ENCODE results near the gene ELFN2. TPM values are rescaled to one million over a fixed set of nuclear protein-coding genes. Genes with fewer than 3 reads are reported as not detected.

The ELFN2 gene
- polyA plus RNA-seq, 3 donors = 0.01 TPM; not detected in 2

DNA sequence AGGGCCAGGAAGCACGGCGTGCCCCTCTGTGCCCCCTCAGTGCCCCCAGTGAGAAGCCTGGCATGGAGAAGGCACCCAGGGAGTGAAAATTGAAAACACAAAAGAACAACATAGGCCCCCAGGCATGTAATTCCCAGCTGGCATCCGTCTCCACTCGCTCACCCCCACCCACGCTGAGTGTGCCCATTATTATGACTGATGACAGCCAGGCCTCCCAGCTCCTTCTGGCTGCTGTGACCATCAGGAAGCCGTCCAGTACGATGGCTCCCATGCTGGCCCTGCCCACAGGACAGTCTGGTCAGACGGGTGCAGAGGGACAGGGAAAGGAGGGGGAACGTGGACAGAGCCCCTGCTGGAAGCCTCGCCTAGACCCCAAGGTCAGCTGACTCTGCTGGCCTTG, 30.1 kb downstream of the ELFN2 start:
- no peak overlapping the region for H3K27ac ChIP-seq (ENCODE audit: low read depth in 1 of 2, low read length in 2 of 2)
- no peak overlapping the region for H2AFZ ChIP-seq (ENCODE audit: insufficient read depth, low read depth, low read length, poor library complexity, severe bottlenecking)
- no peak for DNase-seq
- no peaks in the 10 kb centered on the region for H3K79me2 ChIP-seq (ENCODE audit: insufficient read depth, low read length)
- H3K9me3 ChIP-seq (replicated peaks in 1 of 2; ENCODE audit: control insufficient read depth in 1 of 2, insufficient read depth in 1 of 2, low read length in 2 of 2) = no peaks in the 10 kb centered on the region
- Mint-ChIP-seq H3K27ac (no peak overlapping the region), H3K4me3 (no peak overlapping the region), H3K27me3 (ENCODE audit: low read depth in 3 of 3) (peaks cover 6 to 19% (median 12%) of the 10 kb centered on the region in 3 donors), H3K9me3 (no peaks in the 10 kb centered on the region), H3K36me3 (no peaks in the 10 kb centered on the region), H3K4me1 (no peaks in the 10 kb centered on the region)
- H3K4me3 ChIP-seq (replicated peaks in 1 of 3; ENCODE audit: low read depth in 2 of 3, low read length in 3 of 3) = no peak overlapping the region
- no peaks in the 10 kb centered on the region for H3K27me3 ChIP-seq (ENCODE audit: control insufficient read depth in 2 of 2, insufficient read depth in 2 of 2, low read length in 2 of 2)
- H3K36me3 ChIP-seq (replicated peaks in 1 of 2; ENCODE audit: control insufficient read depth in 1 of 2, insufficient read depth in 2 of 2, low read length in 2 of 2) = no peaks in the 10 kb centered on the region
- H3K9ac ChIP-seq (ENCODE audit: insufficient read depth, low read length, poor library complexity, severe bottlenecking) = no peak overlapping the region
- no peaks in the 10 kb centered on the region for H4K20me1 ChIP-seq (ENCODE audit: insufficient read depth, low read length)
- WGBS (ENCODE audit: insufficient coverage) = 95% methylated on average over 9 of the region's 10 CpGs
- TF ChIP-seq, protein P1, sequence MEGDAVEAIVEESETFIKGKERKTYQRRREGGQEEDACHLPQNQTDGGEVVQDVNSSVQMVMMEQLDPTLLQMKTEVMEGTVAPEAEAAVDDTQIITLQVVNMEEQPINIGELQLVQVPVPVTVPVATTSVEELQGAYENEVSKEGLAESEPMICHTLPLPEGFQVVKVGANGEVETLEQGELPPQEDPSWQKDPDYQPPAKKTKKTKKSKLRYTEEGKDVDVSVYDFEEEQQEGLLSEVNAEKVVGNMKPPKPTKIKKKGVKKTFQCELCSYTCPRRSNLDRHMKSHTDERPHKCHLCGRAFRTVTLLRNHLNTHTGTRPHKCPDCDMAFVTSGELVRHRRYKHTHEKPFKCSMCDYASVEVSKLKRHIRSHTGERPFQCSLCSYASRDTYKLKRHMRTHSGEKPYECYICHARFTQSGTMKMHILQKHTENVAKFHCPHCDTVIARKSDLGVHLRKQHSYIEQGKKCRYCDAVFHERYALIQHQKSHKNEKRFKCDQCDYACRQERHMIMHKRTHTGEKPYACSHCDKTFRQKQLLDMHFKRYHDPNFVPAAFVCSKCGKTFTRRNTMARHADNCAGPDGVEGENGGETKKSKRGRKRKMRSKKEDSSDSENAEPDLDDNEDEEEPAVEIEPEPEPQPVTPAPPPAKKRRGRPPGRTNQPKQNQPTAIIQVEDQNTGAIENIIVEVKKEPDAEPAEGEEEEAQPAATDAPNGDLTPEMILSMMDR (IDR thresholded peaks at IDR 0.05) = no peak
- no peaks in the 10 kb centered on the region for H3K4me1 ChIP-seq (ENCODE audit: control insufficient read depth in 1 of 2, insufficient read depth in 2 of 2, low read length in 2 of 2)
- no peak overlapping the region for H3K4me2 ChIP-seq (replicated peaks; ENCODE audit: extremely low read depth, low read length, poor library complexity, severe bottlenecking)
- intact Hi-C loops (cut with micrococcal nuclease) = no loop called here

DNA sequence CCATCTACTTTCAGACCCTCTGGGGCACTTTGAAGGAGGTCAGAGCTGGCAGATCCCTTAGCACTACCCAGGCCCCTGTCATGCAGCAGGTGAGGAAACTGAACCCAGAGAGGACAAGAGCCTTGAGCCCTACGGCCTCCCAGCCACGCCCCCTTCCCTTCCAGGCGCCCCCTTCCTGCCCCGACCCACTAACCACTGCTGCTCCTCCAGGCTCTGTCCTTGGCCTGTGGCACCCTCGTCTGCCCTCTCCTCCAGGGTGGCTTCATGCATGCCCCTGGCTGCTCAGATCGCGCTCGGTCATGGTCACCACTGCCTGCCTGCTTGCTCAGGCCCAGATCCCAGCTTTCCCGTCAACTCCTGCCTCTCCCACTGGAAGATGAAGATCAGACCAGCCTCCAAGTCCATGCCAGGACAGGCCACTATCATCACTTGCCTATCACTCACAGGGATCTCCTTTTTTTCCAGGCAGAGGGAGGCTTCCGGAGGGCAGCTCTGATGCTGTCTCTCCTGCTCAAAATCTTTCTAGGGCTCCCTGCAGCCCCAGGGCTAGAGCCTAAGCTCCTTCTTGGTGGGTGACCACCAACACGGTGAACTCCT, 30.7 kb downstream of the ELFN2 start:
- H3K27ac ChIP-seq (ENCODE audit: low read depth in 1 of 2, low read length in 2 of 2) = no peak overlapping the region
- TF ChIP-seq, protein P1 (IDR thresholded peaks at IDR 0.05) = no peak
- no peaks in the 10 kb centered on the region for H3K27me3 ChIP-seq (ENCODE audit: control insufficient read depth in 2 of 2, insufficient read depth in 2 of 2, low read length in 2 of 2)
- no peak overlapping the region for H3K9ac ChIP-seq (ENCODE audit: insufficient read depth, low read length, poor library complexity, severe bottlenecking)
- Mint-ChIP-seq H3K27ac (peak overlapping the region in 2 of 7 donors; percentile 10 to 12), H3K4me3 (no peak overlapping the region), H3K27me3 (ENCODE audit: low read depth in 3 of 3) (peaks cover 6 to 18% (median 12%) of the 10 kb centered on the region in 3 donors), H3K4me1 (no peaks in the 10 kb centered on the region), H3K36me3 (no peaks in the 10 kb centered on the region), H3K9me3 (no peaks in the 10 kb centered on the region)
- no peaks in the 10 kb centered on the region for H3K4me1 ChIP-seq (ENCODE audit: control insufficient read depth in 1 of 2, insufficient read depth in 2 of 2, low read length in 2 of 2)
- intact Hi-C loops (cut with micrococcal nuclease) = no loop called here
- 66% methylated on average over 11 of the region's 11 CpGs for WGBS (ENCODE audit: insufficient coverage)
- no peak for DNase-seq
- H3K4me3 ChIP-seq (replicated peaks in 1 of 3; ENCODE audit: low read depth in 2 of 3, low read length in 3 of 3) = no peak overlapping the region
- H3K4me2 ChIP-seq (replicated peaks; ENCODE audit: extremely low read depth, low read length, poor library complexity, severe bottlenecking) = no peak overlapping the region
- H4K20me1 ChIP-seq (ENCODE audit: insufficient read depth, low read length) = no peaks in the 10 kb centered on the region
- no peak overlapping the region for H2AFZ ChIP-seq (ENCODE audit: insufficient read depth, low read depth, low read length, poor library complexity, severe bottlenecking)
- no peaks in the 10 kb centered on the region for H3K36me3 ChIP-seq (replicated peaks in 1 of 2; ENCODE audit: control insufficient read depth in 1 of 2, insufficient read depth in 2 of 2, low read length in 2 of 2)
- H3K9me3 ChIP-seq (replicated peaks in 1 of 2; ENCODE audit: control insufficient read depth in 1 of 2, insufficient read depth in 1 of 2, low read length in 2 of 2) = no peaks in the 10 kb centered on the region
- no peaks in the 10 kb centered on the region for H3K79me2 ChIP-seq (ENCODE audit: insufficient read depth, low read length)
